ENCODE results near the gene CCDC102A. TPM values are rescaled to one million over a fixed set of nuclear protein-coding genes. Genes with fewer than 3 reads are reported as not detected.

The CCDC102A gene
- total and polyA plus RNA-seq, 2 donors (not counting 3 experiments of a cell fraction or from before 2014, with no cell fraction given): 7.8 to 12.2 TPM

- H3K9ac ChIP-seq (replicated peaks; ENCODE audit: extremely low read depth, insufficient read depth, low read length): no peak overlapping the region
- H3K4me3 ChIP-seq (replicated peaks in 1 of 3; ENCODE audit: insufficient read depth in 1 of 3, low read depth in 1 of 3, low read length in 3 of 3): no peak overlapping the region
- no peaks in the 10 kb centered on the region for H3K9me1 ChIP-seq (replicated peaks; ENCODE audit: control insufficient read depth, extremely low read depth, insufficient read depth, low read length)
- no peaks in the 10 kb centered on the region for H3K79me2 ChIP-seq (ENCODE audit: control insufficient read depth, insufficient read depth, low read length)
- H3K27me3 ChIP-seq (ENCODE audit: control insufficient read depth in 2 of 2, insufficient read depth in 2 of 2, low read length in 2 of 2): no peaks in the 10 kb centered on the region
- intact Hi-C loops (cut with micrococcal nuclease): loop anchor here (10.0 kb wide), 1 partner anchor 172 kb away; no protein-coding TSS in a partner anchor
- no TSS peak for BruUV-seq (replicated peaks)
- ChIA-PET POLR2A (no interaction called here), CTCF (interaction anchor here (3.5 to 4.8 kb wide), 2 partner anchors 9 to 46 kb away, joined by 17 to 25 read pairs; partner anchors contain the start of gene POLR2C)
- no peaks in the 10 kb centered on the region for H4K20me1 ChIP-seq (replicated peaks; ENCODE audit: control insufficient read depth, extremely low read depth, insufficient read depth, low read length)
- peaks cover 17% of the 10 kb centered on the region for H3K4me1 ChIP-seq (ENCODE audit: control insufficient read depth, extremely low read depth, insufficient read depth, low read length)
- no peak for DNase-seq (ENCODE audit: low read depth, low spot score)
- TF ChIP-seq MAX (IDR thresholded peaks at IDR 0.05; ENCODE audit: insufficient read depth, insufficient read length) (no peak), POLR2A (IDR thresholded peaks at IDR 0.05; ENCODE audit: low read depth, low read length) (no peak), GATA2 (IDR thresholded peaks at IDR 0.05; ENCODE audit: insufficient read depth, insufficient read length, low read depth, low read length) (no peak), CTCF (IDR thresholded peaks at IDR 0.05; ENCODE audit: extremely low read depth in 1 of 2, insufficient read depth in 1 of 2, low read depth in 1 of 2, low read length in 2 of 2) (no peak), FOS (IDR thresholded peaks at IDR 0.05; ENCODE audit: borderline replicate concordance, insufficient read depth, low read length) (no peak), JUN (IDR thresholded peaks at IDR 0.05; ENCODE audit: borderline replicate concordance, insufficient read depth, insufficient read length, low read depth) (no peak), EZH2 (IDR thresholded peaks at IDR 0.05; ENCODE audit: borderline replicate concordance, low read depth, low read length, severe bottlenecking) (no peak), POLR2AphosphoS5 (IDR thresholded peaks at IDR 0.05; ENCODE audit: insufficient read depth, low read depth, low read length) (no peak), MYC (IDR thresholded peaks at IDR 0.05; ENCODE audit: low read depth, low read length) (no peak)
- no peak overlapping the region for H3K27ac ChIP-seq (ENCODE audit: insufficient read depth, low read depth, low read length)
- no peaks in the 10 kb centered on the region for H3K9me3 ChIP-seq (replicated peaks; ENCODE audit: control insufficient read depth, insufficient read depth, low read length)
- no peak for FAIRE-seq
- H3K4me2 ChIP-seq (ENCODE audit: insufficient read depth, low read length): no peak overlapping the region
- dilution Hi-C loops (cut with MboI; ENCODE audit: extremely low pct_ligation_motif_present, low sequenced_read_pairs): no loop called here
- peaks cover 13 to 50% of the 10 kb centered on the region in 2 experiments for H3K36me3 ChIP-seq (ENCODE audit: control insufficient read depth in 2 of 2, extremely low read depth in 1 of 2, insufficient read depth in 2 of 2, low read length in 2 of 2)
- no peak overlapping the region for H2AFZ ChIP-seq (ENCODE audit: low read depth, low read length)
These were observed 63.7 kb downstream of the CCDC102A start for GRCh38 chr16:57472665-57473060.

Measured in endothelial cell of umbilical vein (primary cell).